Gastroesophageal sphincter (tissue), 3 donors: ENCODE results near the gene TACR2.

Experiments
- EP300 ChIP-seq: sonication (generic); formaldehyde crosslinking; IDR thresholded peaks from one replicate; pipeline ENCODE4 v1.6.1; 2017; ENCODE audit warnings: antibody characterized with exemption, mild to moderate bottlenecking
- POLR2A ChIP-seq, 2 donors: fragments of 450-650 bp; IDR thresholded peaks; one replicate each; pipeline ENCODE4 v1.6.1; 2017; ENCODE audit warnings: antibody characterized with exemption in 2 of 2, mild to moderate bottlenecking in 2 of 2, moderate library complexity in 1 of 2
- POLR2AphosphoS5 ChIP-seq: sonication (generic); formaldehyde crosslinking; IDR thresholded peaks from one replicate; pipeline ENCODE4 v1.6.1; 2017; ENCODE audit warnings: antibody characterized with exemption
- TF ChIP-seq, protein P1 (sequence below), 4 experiments: fragments of 200-600 bp in 2 of 4; fragments of 450-650 bp in 2 of 4; sonication (generic) in 1 of 4; IDR thresholded peaks; one replicate each; pipeline ENCODE4 v1.5.1; 2017 to 2019; ENCODE audit warnings: antibody characterized with exemption in 4 of 4, mild to moderate bottlenecking in 2 of 4, moderate library complexity in 2 of 4

DNA sequence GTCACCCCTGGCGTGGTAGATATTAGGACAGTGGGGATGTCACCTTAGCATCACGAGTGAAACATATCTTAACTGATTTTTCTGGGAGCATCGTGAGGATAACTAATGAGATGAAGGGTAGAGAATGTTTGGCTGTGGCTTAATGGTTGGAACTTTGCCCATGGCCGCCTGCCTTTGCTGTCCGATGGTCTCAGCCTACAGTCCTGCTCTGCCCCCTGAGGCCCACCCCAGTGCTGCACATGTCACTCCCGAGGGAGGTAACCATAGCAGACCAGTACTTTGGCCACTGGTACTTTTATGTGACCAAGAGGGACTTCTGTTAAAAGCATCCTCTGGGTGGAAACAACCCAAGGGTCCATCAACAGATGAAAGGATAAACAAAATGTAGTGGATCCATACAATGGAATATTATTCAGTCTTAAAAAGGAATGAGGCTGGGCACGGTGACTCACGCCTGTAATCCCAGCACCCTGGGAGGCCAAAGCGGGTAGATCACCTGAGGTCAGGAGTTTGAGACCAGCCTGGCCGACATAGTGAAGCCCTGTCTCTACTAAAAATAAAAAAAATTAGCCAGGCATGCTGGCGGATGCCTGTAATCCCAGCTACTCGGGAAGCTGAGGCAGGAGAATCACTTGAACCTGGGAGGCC is 58.4 kb downstream of the TACR2 start:
- TF ChIP-seq, protein P1, sequence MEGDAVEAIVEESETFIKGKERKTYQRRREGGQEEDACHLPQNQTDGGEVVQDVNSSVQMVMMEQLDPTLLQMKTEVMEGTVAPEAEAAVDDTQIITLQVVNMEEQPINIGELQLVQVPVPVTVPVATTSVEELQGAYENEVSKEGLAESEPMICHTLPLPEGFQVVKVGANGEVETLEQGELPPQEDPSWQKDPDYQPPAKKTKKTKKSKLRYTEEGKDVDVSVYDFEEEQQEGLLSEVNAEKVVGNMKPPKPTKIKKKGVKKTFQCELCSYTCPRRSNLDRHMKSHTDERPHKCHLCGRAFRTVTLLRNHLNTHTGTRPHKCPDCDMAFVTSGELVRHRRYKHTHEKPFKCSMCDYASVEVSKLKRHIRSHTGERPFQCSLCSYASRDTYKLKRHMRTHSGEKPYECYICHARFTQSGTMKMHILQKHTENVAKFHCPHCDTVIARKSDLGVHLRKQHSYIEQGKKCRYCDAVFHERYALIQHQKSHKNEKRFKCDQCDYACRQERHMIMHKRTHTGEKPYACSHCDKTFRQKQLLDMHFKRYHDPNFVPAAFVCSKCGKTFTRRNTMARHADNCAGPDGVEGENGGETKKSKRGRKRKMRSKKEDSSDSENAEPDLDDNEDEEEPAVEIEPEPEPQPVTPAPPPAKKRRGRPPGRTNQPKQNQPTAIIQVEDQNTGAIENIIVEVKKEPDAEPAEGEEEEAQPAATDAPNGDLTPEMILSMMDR (IDR thresholded peaks at IDR 0.05) = peak in 1 of 4 experiments; percentile 28
- TF ChIP-seq POLR2A (IDR thresholded peaks at IDR 0.05) = no peak
- TF ChIP-seq POLR2AphosphoS5 = no peak
- no peak for TF ChIP-seq EP300
